ENCODE results near the gene TRIP12.
"Not testable (repeated sequence)": the region's sequence is repeated elsewhere in the genome, so short reads cannot be mapped to it uniquely, and the experiment has no call there.

Gene TRIP12

GRCh38 chr2:229831805-229832509, 89.9 kb downstream of the TRIP12 start:
- DNase-seq = no peak

- DNase-seq = no peak
Measured at GRCh38 chr2:229825476-229825875, 96.3 kb downstream of the TRIP12 start.

GRCh38 chr2:229821316-229821715, 100.5 kb downstream of the TRIP12 start:
- no peak for DNase-seq

- DNase-seq = no peak
Measured at GRCh38 chr2:229818230-229818629, 103.6 kb downstream of the TRIP12 start.

- DNase-seq = no peak
Measured at GRCh38 chr2:229815858-229816257, 106.0 kb downstream of the TRIP12 start.

GRCh38 chr2:229815342-229815741, 106.5 kb downstream of the TRIP12 start:
- DNase-seq = no peak

- DNase-seq = no peak
Measured at GRCh38 chr2:229810786-229811185, 111.0 kb downstream of the TRIP12 start.

GRCh38 chr2:229805559-229805958, 116.2 kb downstream of the TRIP12 start:
- no peak for DNase-seq

GRCh38 chr2:229802785-229803184, 119.0 kb downstream of the TRIP12 start:
- no peak for DNase-seq

- peak in 27 of 51 donors; percentile 0 to 59 (median 19) for DNase-seq
Measured at GRCh38 chr2:229800997-229801754, 120.6 kb downstream of the TRIP12 start.

GRCh38 chr2:229798446-229799155, 123.2 kb downstream of the TRIP12 start:
- no peak for DNase-seq

- DNase-seq = no peak
Measured at GRCh38 chr2:229795058-229795457, 126.8 kb downstream of the TRIP12 start.

- DNase-seq = no peak
Measured at GRCh38 chr2:229794636-229795035, 127.2 kb downstream of the TRIP12 start.

GRCh38 chr2:229786289-229786688, 135.5 kb downstream of the TRIP12 start:
- DNase-seq = not testable (repeated sequence)

- DNase-seq = no peak
Measured at GRCh38 chr2:229784791-229785190, 137.0 kb downstream of the TRIP12 start.

GRCh38 chr2:229783108-229783721, 138.6 kb downstream of the TRIP12 start:
- DNase-seq = no peak

- peak in 3 of 51 donors; percentile 11 to 51 (median 18) for DNase-seq
Measured at GRCh38 chr2:229780856-229781773, 140.7 kb downstream of the TRIP12 start.

- DNase-seq = no peak
Measured at GRCh38 chr2:229779650-229780049, 142.2 kb downstream of the TRIP12 start.

- DNase-seq = no peak
Measured at GRCh38 chr2:229777716-229778115, 144.1 kb downstream of the TRIP12 start.

GRCh38 chr2:229775614-229776313, 146.0 kb downstream of the TRIP12 start:
- DNase-seq = no peak
